Measurements from ENCODE around the gene SWSAP1. TPM values are rescaled to one million over a fixed set of nuclear protein-coding genes. Genes with fewer than 3 reads are reported as not detected.
"Not testable (repeated sequence)": the region's sequence is repeated elsewhere in the genome, so short reads cannot be mapped to it uniquely, and the experiment has no call there.

Gene SWSAP1
- total RNA-seq, 6 experiments from 2014 or later: 1.2 to 2.2 (median 1.6) TPM

- peak; percentile 39; the same call in 1 of the 2 replicates for TF ChIP-seq CTCF (IDR thresholded peaks at IDR 0.05)
- H3K4me3 Mint-ChIP-seq: no peak overlapping the region
- no peaks in the 10 kb centered on the region for H3K36me3 Mint-ChIP-seq (ENCODE audit: low read depth)
These were observed 31.6 kb downstream of the SWSAP1 start for GRCh38 chr19:11405846-11406643.

GRCh38 chr19:11406703-11407236, 32.3 kb downstream of the SWSAP1 start:
- DNase-seq; H3K36me3 Mint-ChIP-seq (ENCODE audit: low read depth); H3K27me3 Mint-ChIP-seq (ENCODE audit: insufficient read depth); H3K4me3 Mint-ChIP-seq; H3K27ac Mint-ChIP-seq; H3K9me3 Mint-ChIP-seq: not testable (repeated sequence)
- peaks cover 12% of the 10 kb centered on the region for H3K4me1 Mint-ChIP-seq (ENCODE audit: low read depth)

More at GRCh38 chr19:11405846-11406643, 31.6 kb downstream of the SWSAP1 start:
- no peak for DNase-seq
- peaks cover 8% of the 10 kb centered on the region for H3K4me1 Mint-ChIP-seq (ENCODE audit: low read depth)
- no peak overlapping the region for H3K27ac Mint-ChIP-seq
- H3K9me3 Mint-ChIP-seq: no peaks in the 10 kb centered on the region
- H3K27me3 Mint-ChIP-seq (ENCODE audit: insufficient read depth): no peaks in the 10 kb centered on the region; the same call in none of the 2 replicates

- Mint-ChIP-seq H3K27me3 (ENCODE audit: insufficient read depth) (no peaks in the 10 kb centered on the region; the same call in 1 of the 2 replicates), H3K4me3 (no peak overlapping the region), H3K36me3 (ENCODE audit: low read depth) (no peaks in the 10 kb centered on the region), H3K27ac (no peak overlapping the region), H3K9me3 (no peaks in the 10 kb centered on the region), H3K4me1 (ENCODE audit: low read depth) (peaks cover 12% of the 10 kb centered on the region)
- no peak for DNase-seq
- TF ChIP-seq CTCF (IDR thresholded peaks at IDR 0.05): no peak
These were observed 34.1 kb downstream of the SWSAP1 start for GRCh38 chr19:11408591-11408990.

- Mint-ChIP-seq H3K4me1 (ENCODE audit: low read depth) (peaks cover 12% of the 10 kb centered on the region), H3K27me3 (ENCODE audit: insufficient read depth) (no peaks in the 10 kb centered on the region), H3K36me3 (ENCODE audit: low read depth) (no peaks in the 10 kb centered on the region), H3K9me3 (no peaks in the 10 kb centered on the region), H3K27ac (peak overlapping the region; percentile 24; the same call in 1 of the 2 replicates), H3K4me3 (no peak overlapping the region)
- no peak for TF ChIP-seq CTCF (IDR thresholded peaks at IDR 0.05)
- peak; percentile 65 for DNase-seq
These were observed 36.2 kb downstream of the SWSAP1 start for GRCh38 chr19:11410682-11411081.

GRCh38 chr19:11414544-11414943, 40.1 kb downstream of the SWSAP1 start:
- no peak for TF ChIP-seq CTCF (IDR thresholded peaks at IDR 0.05)
- H3K36me3 Mint-ChIP-seq (ENCODE audit: low read depth): no peaks in the 10 kb centered on the region
- H3K4me3 Mint-ChIP-seq: no peak overlapping the region
- peaks cover 12% of the 10 kb centered on the region for H3K4me1 Mint-ChIP-seq (ENCODE audit: low read depth)
- no peak for DNase-seq
- H3K27ac Mint-ChIP-seq: no peak overlapping the region
- H3K27me3 Mint-ChIP-seq (ENCODE audit: insufficient read depth): no peaks in the 10 kb centered on the region; the same call in 1 of the 2 replicates
- no peaks in the 10 kb centered on the region for H3K9me3 Mint-ChIP-seq
